NCI-H524 (cell line): ENCODE measurements around the gene KMT2E.
A peak's percentile ranks its signal among the peaks of the same experiment; 100 is the strongest.
"Not testable (repeated sequence)": the region's sequence is repeated elsewhere in the genome, so short reads cannot be mapped to it uniquely, and the experiment has no call there.

Experiments
- DNase-seq, 2 experiments: peaks; one replicate each; lab custom pipeline; 2025; lab: John Stamatoyannopoulos, UW

KMT2E gene

GRCh38 chr7:104982308-104983075 lies 31.5 kb upstream of the KMT2E start:
- no peak for DNase-seq

GRCh38 chr7:104983076-104983577 lies 30.9 kb upstream of the KMT2E start:
- DNase-seq = no peak

- peak; percentile 64 to 82 for DNase-seq
Observed at GRCh38 chr7:104983578-104984539, 30.1 kb upstream of the KMT2E start.

- no peak for DNase-seq
Observed at GRCh38 chr7:104984585-104985258, 29.3 kb upstream of the KMT2E start.

GRCh38 chr7:104985259-104985617 lies 28.8 kb upstream of the KMT2E start:
- peak in 1 of 2 experiments; percentile 21 for DNase-seq

- no peak for DNase-seq
Observed at GRCh38 chr7:104986628-104987259, 27.3 kb upstream of the KMT2E start.

- DNase-seq = not testable (repeated sequence)
Observed at GRCh38 chr7:104987403-104987802, 26.6 kb upstream of the KMT2E start.

- no peak for DNase-seq
Observed at GRCh38 chr7:104990983-104991382, 23.0 kb upstream of the KMT2E start.

- DNase-seq = no peak
Observed at GRCh38 chr7:104992306-104992705, 21.7 kb upstream of the KMT2E start.

GRCh38 chr7:104993217-104993862 lies 20.7 kb upstream of the KMT2E start:
- DNase-seq = no peak

GRCh38 chr7:104998040-104998752 lies 15.8 kb upstream of the KMT2E start:
- DNase-seq = no peak

GRCh38 chr7:105000200-105000599 lies 13.8 kb upstream of the KMT2E start:
- no peak for DNase-seq

- DNase-seq = no peak
Observed at GRCh38 chr7:105000927-105001336, 13.1 kb upstream of the KMT2E start.

- DNase-seq = no peak
Observed at GRCh38 chr7:105001652-105002184, 12.3 kb upstream of the KMT2E start.

GRCh38 chr7:105003275-105003674 lies 10.7 kb upstream of the KMT2E start:
- no peak for DNase-seq

GRCh38 chr7:105003872-105004510 lies 10.0 kb upstream of the KMT2E start:
- DNase-seq = no peak

GRCh38 chr7:105005006-105005405 lies 9.0 kb upstream of the KMT2E start:
- not testable (repeated sequence) for DNase-seq

GRCh38 chr7:105005486-105005885 lies 8.5 kb upstream of the KMT2E start:
- not testable (repeated sequence) for DNase-seq

- no peak for DNase-seq
Observed at GRCh38 chr7:105006367-105007136, 7.5 kb upstream of the KMT2E start.
